ENCODE results near the gene TH.

TH gene

GRCh38 chr11:2207773-2208621 is 36.4 kb upstream of the TH start:
- no peak for DNase-seq

GRCh38 chr11:2207212-2207611 is 35.6 kb upstream of the TH start:
- DNase-seq, result no peak

GRCh38 chr11:2205981-2206690 is 34.5 kb upstream of the TH start:
- no peak for DNase-seq

- DNase-seq, result no peak
These were observed 33.7 kb upstream of the TH start for GRCh38 chr11:2205214-2205720.

GRCh38 chr11:2204361-2205213 is 33.0 kb upstream of the TH start:
- DNase-seq, result no peak

- no peak for DNase-seq
These were observed 32.0 kb upstream of the TH start for GRCh38 chr11:2203440-2204259.

- no peak for DNase-seq
These were observed 31.4 kb upstream of the TH start for GRCh38 chr11:2202900-2203439.

- DNase-seq, result no peak
These were observed 30.7 kb upstream of the TH start for GRCh38 chr11:2202071-2202899.

- DNase-seq, result no peak
These were observed 29.9 kb upstream of the TH start for GRCh38 chr11:2201542-2201941.

GRCh38 chr11:2200957-2201519 is 29.4 kb upstream of the TH start:
- no peak for DNase-seq

GRCh38 chr11:2200536-2200935 is 28.9 kb upstream of the TH start:
- DNase-seq, result no peak

- DNase-seq, result no peak
These were observed 28.1 kb upstream of the TH start for GRCh38 chr11:2199466-2200341.

GRCh38 chr11:2198621-2199365 is 27.2 kb upstream of the TH start:
- DNase-seq, result no peak

- DNase-seq, result no peak
These were observed 26.3 kb upstream of the TH start for GRCh38 chr11:2197771-2198520.

- peak; percentile 71 for DNase-seq
These were observed 25.6 kb upstream of the TH start for GRCh38 chr11:2196970-2197770.

GRCh38 chr11:2195756-2196088 is 24.1 kb upstream of the TH start:
- no peak for DNase-seq

Data from NCI-H1436 (cell line).